Measurements from ENCODE around the gene ACVR2A. TPM values are rescaled to one million over a fixed set of nuclear protein-coding genes. Genes with fewer than 3 reads are reported as not detected.

ACVR2A gene
- total RNA-seq, 4 donors from 2014 or later = 21.1 to 32.4 (median 22.6) TPM

- no peak for TF ChIP-seq CTCF (IDR thresholded peaks at IDR 0.05; ENCODE audit: low read depth)
Observed at GRCh38 chr2:147924647-147925046, 79.8 kb downstream of the ACVR2A start.

GRCh38 chr2:147925886-147926285, 81.1 kb downstream of the ACVR2A start:
- TF ChIP-seq CTCF (IDR thresholded peaks at IDR 0.05; ENCODE audit: low read depth) = no peak

GRCh38 chr2:147927053-147927588, 82.3 kb downstream of the ACVR2A start:
- no peak for TF ChIP-seq CTCF (IDR thresholded peaks at IDR 0.05; ENCODE audit: low read depth)

- TF ChIP-seq CTCF (IDR thresholded peaks at IDR 0.05; ENCODE audit: low read depth) = no peak
Observed at GRCh38 chr2:147933931-147934330, 89.1 kb downstream of the ACVR2A start.

GRCh38 chr2:147934881-147935620, 90.2 kb downstream of the ACVR2A start:
- TF ChIP-seq CTCF (IDR thresholded peaks at IDR 0.05; ENCODE audit: low read depth) = no peak

- no peak for TF ChIP-seq CTCF (IDR thresholded peaks at IDR 0.05; ENCODE audit: low read depth)
Observed at GRCh38 chr2:147937744-147938349, 93.0 kb downstream of the ACVR2A start.

- TF ChIP-seq CTCF (IDR thresholded peaks at IDR 0.05; ENCODE audit: low read depth) = no peak
Observed at GRCh38 chr2:147939313-147939712, 94.5 kb downstream of the ACVR2A start.
